IMR-90 (cell line): ENCODE data around the gene HEYL. TPM values are rescaled to one million over a fixed set of nuclear protein-coding genes. Genes with fewer than 3 reads are reported as not detected.

ENCODE experiments used
- ATAC-seq: fragments of 200-7000 bp; cut with Tn5 transposase; 2 replicates; pipeline ENCODE4 v1.9.1; 2020; ENCODE audit warnings: low read depth, mild to moderate bottlenecking, moderate library complexity
- BruUV-seq: library from RNA; stranded (reverse); fragments of 400-500 nt; replicated peaks from 2 replicates; lab custom pipeline; 2021; lab: Mats Ljungman, UMichigan
- CTCF ChIA-PET: fragments of 300-600 bp; formaldehyde crosslinking; extraction: SDS; loops from one replicate; lab custom pipeline; 2021; ENCODE audit warnings: antibody characterized with exemption; lab: Yijun Ruan, JAX
- POLR2A ChIA-PET: fragments of 300-600 bp; sonication (Branson Sonifier 250); formaldehyde crosslinking; loops from one replicate; lab custom pipeline; 2022; ENCODE audit warnings: antibody characterized with exemption; ENCODE audit not compliant: unreplicated experiment; lab: Charles Lee
- DNase-seq: peaks from one replicate; pipeline ENCODE4 v3.0.0; 2013
- H2AFZ ChIP-seq: replicated peaks from 2 replicates; pipeline ENCODE3; 2013; ENCODE audit warnings: low read length, mild to moderate bottlenecking; ENCODE audit not compliant: poor library complexity
- H2AK5ac ChIP-seq: 2 replicates; pipeline ENCODE4 v1.6.1; 2013; ENCODE audit warnings: low read depth, low read length, inconsistent platforms
- H2AK9ac ChIP-seq: replicated peaks from 2 replicates; pipeline ENCODE3; 2013; ENCODE audit warnings: mild to moderate bottlenecking, low read depth, low read length, moderate library complexity; ENCODE audit not compliant: poor library complexity
- H2BK120ac ChIP-seq: 2 replicates; pipeline ENCODE4 v1.6.1; 2013; ENCODE audit warnings: low read depth, low read length, inconsistent platforms
- H2BK15ac ChIP-seq: 3 replicates; pipeline ENCODE4 v1.6.1; 2013; ENCODE audit warnings: low read depth, low read length, inconsistent platforms
- H2BK20ac ChIP-seq: 2 replicates; pipeline ENCODE4 v1.6.1; 2013; ENCODE audit warnings: low read depth, mild to moderate bottlenecking, inconsistent platforms, low read length, moderate library complexity
- H2BK5ac ChIP-seq: 2 replicates; pipeline ENCODE4 v1.6.1; 2013; ENCODE audit warnings: mild to moderate bottlenecking, low read depth, low read length, inconsistent platforms; ENCODE audit not compliant: poor library complexity, severe bottlenecking
- H3K14ac ChIP-seq: replicated peaks from 2 replicates; pipeline ENCODE4 v1.6.1; 2013; ENCODE audit warnings: low read depth, low read length, inconsistent platforms
- H3K18ac ChIP-seq: 2 replicates; pipeline ENCODE4 v1.6.1; 2013; ENCODE audit warnings: low read depth, low read length, control low read depth
- H3K23ac ChIP-seq: 2 replicates; pipeline ENCODE4 v1.6.1; 2013; ENCODE audit warnings: low read depth, low read length, inconsistent platforms
- H3K27ac ChIP-seq: 2 replicates; pipeline ENCODE4 v1.5.1; 2013; ENCODE audit warnings: mild to moderate bottlenecking, control low read depth, low read length; ENCODE audit not compliant: insufficient read depth
- H3K27me3 ChIP-seq: 2 replicates; pipeline ENCODE4 v1.6.1; 2013; ENCODE audit warnings: low read length; ENCODE audit not compliant: control insufficient read depth, insufficient read depth
- H3K36me3 ChIP-seq: 2 replicates; pipeline ENCODE4 v1.6.1; 2013; ENCODE audit warnings: low read length, mixed read lengths; ENCODE audit not compliant: control insufficient read depth, insufficient read depth
- H3K4ac ChIP-seq: 2 replicates; pipeline ENCODE4 v1.6.1; 2013; ENCODE audit warnings: low read depth, low read length, inconsistent platforms
- H3K4me1 ChIP-seq: 2 replicates; pipeline ENCODE4 v1.6.1; 2013; ENCODE audit warnings: low read length, mixed read lengths; ENCODE audit not compliant: control insufficient read depth, insufficient read depth
- H3K4me2 ChIP-seq: 2 replicates; pipeline ENCODE4 v1.6.1; 2013; ENCODE audit warnings: low read depth, mild to moderate bottlenecking, control low read depth, low read length, moderate library complexity
- H3K4me3 ChIP-seq: 2 replicates; pipeline ENCODE4 v1.5.1; 2013; ENCODE audit warnings: low read depth, mild to moderate bottlenecking, control low read depth, low read length, moderate library complexity; ENCODE audit not compliant: insufficient read depth
- H3K56ac ChIP-seq: 2 replicates; pipeline ENCODE4 v1.6.1; 2013; ENCODE audit warnings: low read length, inconsistent platforms; ENCODE audit not compliant: insufficient read depth; ENCODE audit errors: extremely low read depth
- H3K79me1 ChIP-seq, 2 experiments: 2 replicates each; pipeline ENCODE4 v1.6.1; 2013; ENCODE audit warnings: low read length in 2 of 2, inconsistent platforms in 1 of 2, low read depth in 1 of 2
- H3K9ac ChIP-seq: 2 replicates; pipeline ENCODE4 v1.6.1; 2013; ENCODE audit warnings: low read depth, low read length, control low read depth
- H3K9me1 ChIP-seq: 2 replicates; pipeline ENCODE4 v1.6.1; 2013; ENCODE audit warnings: low read length, inconsistent platforms; ENCODE audit not compliant: insufficient read depth
- H3K9me3 ChIP-seq: 2 replicates; pipeline ENCODE4 v1.6.1; 2013; ENCODE audit warnings: low read length; ENCODE audit not compliant: control insufficient read depth, insufficient read depth
- H4K20me1 ChIP-seq: 2 replicates; pipeline ENCODE4 v1.6.1; 2013; ENCODE audit warnings: low read length, inconsistent platforms; ENCODE audit not compliant: insufficient read depth
- H4K5ac ChIP-seq: 2 replicates; pipeline ENCODE4 v1.6.1; 2013; ENCODE audit warnings: mild to moderate bottlenecking, low read depth, low read length, control low read depth
- H4K8ac ChIP-seq, 2 experiments: 2 replicates each; pipeline ENCODE4 v1.6.1; 2013; ENCODE audit warnings: low read depth in 2 of 2, low read length in 2 of 2, control low read depth in 1 of 2, inconsistent platforms in 1 of 2
- H4K91ac ChIP-seq: 2 replicates; pipeline ENCODE4 v1.6.1; 2013; ENCODE audit warnings: low read depth, low read length, inconsistent platforms; ENCODE audit not compliant: insufficient read depth
- CEBPB ChIP-seq: IDR thresholded peaks from 2 replicates; pipeline ENCODE4 v1.6.1; 2012; ENCODE audit warnings: low read depth, low read length, improper control_type of control experiment
- CHD1 ChIP-seq: IDR thresholded peaks from 2 replicates; pipeline ENCODE4 v1.6.1; 2012; ENCODE audit warnings: low read depth, low read length, improper control_type of control experiment
- FOS ChIP-seq: fragments of 150-350 bp; IDR thresholded peaks from 2 replicates; pipeline ENCODE4 v1.6.1; 2016; ENCODE audit warnings: low read depth, low read length
- MXI1 ChIP-seq: IDR thresholded peaks from 2 replicates; pipeline ENCODE4 v1.6.1; 2012; ENCODE audit warnings: low read depth, mild to moderate bottlenecking, low read length, moderate library complexity, borderline replicate concordance
- NFE2L2 ChIP-seq: fragments of 150-350 bp; IDR thresholded peaks from 2 replicates; pipeline ENCODE4 v1.6.1; 2016; ENCODE audit warnings: low read depth, mild to moderate bottlenecking, low read length
- RAD21 ChIP-seq: IDR thresholded peaks from 2 replicates; pipeline ENCODE4 v1.6.1; 2012; ENCODE audit warnings: low read length, improper control_type of control experiment
- RFX5 ChIP-seq: IDR thresholded peaks from 2 replicates; pipeline ENCODE4 v1.8.0; 2012; ENCODE audit warnings: low read depth, mild to moderate bottlenecking, low read length, moderate library complexity
- SMC3 ChIP-seq: fragments of 150-350 bp; IDR thresholded peaks from 2 replicates; pipeline ENCODE4 v1.6.1; 2016; ENCODE audit warnings: low read depth, mild to moderate bottlenecking, antibody characterized with exemption, low read length, moderate library complexity
- WGBS, 2 experiments: methylation state at CpG; one replicate each; pipeline versions ENCODE4 v1.1.5 to v1.1.7; 2013; ENCODE audit warnings: missing lambda C conversion rate in 2 of 2; ENCODE audit not compliant: insufficient read length in 1 of 2; ENCODE audit errors: extremely low coverage in 2 of 2; 5-methylcytosine and 5-hydroxymethylcytosine counted together
- dilution Hi-C: fragments of 300-500 bp; cut with HindIII; formaldehyde crosslinking; loops from one replicate; pipeline ENCODE4 v1.14.3; 2018; ENCODE audit warnings: low sequenced_read_pairs; ENCODE audit not compliant: unreplicated experiment
- in situ Hi-C: fragments of 300-500 bp; cut with MboI; formaldehyde crosslinking; loops from 3 replicates; pipeline ENCODE4 v1.14.3; 2019; ENCODE audit warnings: low sequenced_read_pairs, inconsistent platforms, mixed read lengths
- intact Hi-C: fragments of 100-400 bp; cut with micrococcal nuclease; formaldehyde crosslinking; loops from 2 replicates; pipeline ENCODE4 v1.10.0; 2022
- polyA plus RNA-seq, 3 experiments: library from polyadenylated mRNA; depleted of rRNA; stranded (reverse); fragments of >200 nt; gene quantifications; 2 replicates each; pipeline ENCODE4 v1.2.3, GENCODE V29; 2012; ENCODE audit warnings: low replicate concordance in 1 of 3
- total RNA-seq: library from RNA; depleted of rRNA; stranded (reverse); fragments of >200 nt; gene quantifications from 2 replicates; pipeline ENCODE4 v1.2.3, GENCODE V29; 2012
- TF ChIP-seq, protein P1 (sequence below): fragments of 150-350 bp; IDR thresholded peaks from 2 replicates; pipeline ENCODE4 v1.6.1; 2017; ENCODE audit warnings: mild to moderate bottlenecking, antibody characterized with exemption, low read length, low read depth
- TF ChIP-seq, protein P2 (sequence below): conservative IDR thresholded peaks from 2 replicates; pipeline ENCODE4 v1.5.1; 2012; ENCODE audit warnings: mild to moderate bottlenecking, low read depth, low read length, improper control_type of control experiment

The HEYL gene
- total and polyA plus RNA-seq, 2 of the 4 experiments (the other 2 are of a cell fraction): 0.02 TPM; not detected in 1

GRCh38 chr1:39625462-39626273 is 13.8 kb downstream of the HEYL start:
- intact Hi-C loops: no loop called here
- no peak overlapping the region for H2BK15ac ChIP-seq
- H4K91ac ChIP-seq: no peak overlapping the region
- BruUV-seq: no TSS peak
- no peak overlapping the region for H3K4ac ChIP-seq
- CTCF ChIA-PET: no interaction called here
- no peak overlapping the region for H3K23ac ChIP-seq
- H3K4me3 ChIP-seq: no peak overlapping the region
- H3K36me3 ChIP-seq: no peaks in the 10 kb centered on the region
- no peak for TF ChIP-seq RAD21
- peak; percentile 85 for TF ChIP-seq CEBPB
- no peak for TF ChIP-seq SMC3
- TF ChIP-seq, protein P1, sequence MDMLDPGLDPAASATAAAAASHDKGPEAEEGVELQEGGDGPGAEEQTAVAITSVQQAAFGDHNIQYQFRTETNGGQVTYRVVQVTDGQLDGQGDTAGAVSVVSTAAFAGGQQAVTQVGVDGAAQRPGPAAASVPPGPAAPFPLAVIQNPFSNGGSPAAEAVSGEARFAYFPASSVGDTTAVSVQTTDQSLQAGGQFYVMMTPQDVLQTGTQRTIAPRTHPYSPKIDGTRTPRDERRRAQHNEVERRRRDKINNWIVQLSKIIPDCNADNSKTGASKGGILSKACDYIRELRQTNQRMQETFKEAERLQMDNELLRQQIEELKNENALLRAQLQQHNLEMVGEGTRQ: peak; percentile 11; the same call in 1 of the 2 replicates
- no peak for TF ChIP-seq CHD1
- TF ChIP-seq RFX5: no peak
- TF ChIP-seq, protein P2, sequence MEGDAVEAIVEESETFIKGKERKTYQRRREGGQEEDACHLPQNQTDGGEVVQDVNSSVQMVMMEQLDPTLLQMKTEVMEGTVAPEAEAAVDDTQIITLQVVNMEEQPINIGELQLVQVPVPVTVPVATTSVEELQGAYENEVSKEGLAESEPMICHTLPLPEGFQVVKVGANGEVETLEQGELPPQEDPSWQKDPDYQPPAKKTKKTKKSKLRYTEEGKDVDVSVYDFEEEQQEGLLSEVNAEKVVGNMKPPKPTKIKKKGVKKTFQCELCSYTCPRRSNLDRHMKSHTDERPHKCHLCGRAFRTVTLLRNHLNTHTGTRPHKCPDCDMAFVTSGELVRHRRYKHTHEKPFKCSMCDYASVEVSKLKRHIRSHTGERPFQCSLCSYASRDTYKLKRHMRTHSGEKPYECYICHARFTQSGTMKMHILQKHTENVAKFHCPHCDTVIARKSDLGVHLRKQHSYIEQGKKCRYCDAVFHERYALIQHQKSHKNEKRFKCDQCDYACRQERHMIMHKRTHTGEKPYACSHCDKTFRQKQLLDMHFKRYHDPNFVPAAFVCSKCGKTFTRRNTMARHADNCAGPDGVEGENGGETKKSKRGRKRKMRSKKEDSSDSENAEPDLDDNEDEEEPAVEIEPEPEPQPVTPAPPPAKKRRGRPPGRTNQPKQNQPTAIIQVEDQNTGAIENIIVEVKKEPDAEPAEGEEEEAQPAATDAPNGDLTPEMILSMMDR: no peak
- no peak for TF ChIP-seq NFE2L2
- TF ChIP-seq FOS: no peak
- TF ChIP-seq MXI1: no peak
- H3K9ac ChIP-seq: no peak overlapping the region
- H3K79me1 ChIP-seq: no peaks in the 10 kb centered on the region
- ATAC-seq (peak; percentile 84), DNase-seq (peak; percentile 53)
- no peak overlapping the region for H3K56ac ChIP-seq
- H3K27me3 ChIP-seq: peaks cover 31% of the 10 kb centered on the region
- H2BK120ac ChIP-seq: no peak overlapping the region
- WGBS, 2 experiments: 40% methylated on average over 2 of the region's 11 CpGs; no CpG with 5 or more reads in 1 of the 2 experiments
- no peak overlapping the region for H4K5ac ChIP-seq
- no peak overlapping the region for H2AK5ac ChIP-seq
- in situ Hi-C loops: no loop called here
- POLR2A ChIA-PET: no interaction called here
- no peak overlapping the region for H2AFZ ChIP-seq
- no peaks in the 10 kb centered on the region for H4K20me1 ChIP-seq
- H3K9me3 ChIP-seq: no peaks in the 10 kb centered on the region
- no peaks in the 10 kb centered on the region for H3K9me1 ChIP-seq
- H2AK9ac ChIP-seq: peak overlapping the region; percentile 19
- no peak overlapping the region for H2BK5ac ChIP-seq
- H3K4me1 ChIP-seq: peaks cover 5% of the 10 kb centered on the region; the same call in 1 of the 2 replicates
- H3K18ac ChIP-seq: no peak overlapping the region
- no peak overlapping the region for H4K8ac ChIP-seq
- no peak overlapping the region for H2BK20ac ChIP-seq
- no peak overlapping the region for H3K14ac ChIP-seq
- dilution Hi-C loops: no loop called here
- no peak overlapping the region for H3K27ac ChIP-seq
- H3K4me2 ChIP-seq: no peak overlapping the region
